HG02610 (cell line): ENCODE results near the gene FSD1L.

Experiments used
- ATAC-seq: cut with Tn5 transposase; IDR thresholded peaks from one replicate; pipeline ENCODE4 v1.9.1; 2021; ENCODE audit warnings: mild to moderate bottlenecking, moderate library complexity; ENCODE audit not compliant: unreplicated experiment

Gene FSD1L

DNA sequence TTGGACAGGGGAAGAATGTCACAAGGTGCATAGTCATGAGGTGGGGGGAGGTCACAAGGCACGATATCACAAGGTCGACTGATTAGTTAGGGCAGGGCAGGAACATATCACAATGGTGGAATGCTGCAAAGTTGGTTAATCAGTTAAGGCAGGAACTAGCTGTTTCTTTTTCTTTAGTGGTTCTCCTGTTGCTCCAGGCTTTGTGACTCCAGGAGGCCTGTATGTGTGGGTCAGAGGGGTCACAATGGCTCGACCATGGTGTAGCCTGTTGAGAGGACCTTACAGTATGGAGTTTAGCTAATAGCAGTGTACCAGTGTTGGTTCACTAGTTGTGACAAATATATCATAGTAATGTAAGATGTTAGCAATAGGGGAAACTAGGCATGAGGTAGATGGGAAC is 12.4 kb upstream of the FSD1L start:
- no peak for ATAC-seq

DNA sequence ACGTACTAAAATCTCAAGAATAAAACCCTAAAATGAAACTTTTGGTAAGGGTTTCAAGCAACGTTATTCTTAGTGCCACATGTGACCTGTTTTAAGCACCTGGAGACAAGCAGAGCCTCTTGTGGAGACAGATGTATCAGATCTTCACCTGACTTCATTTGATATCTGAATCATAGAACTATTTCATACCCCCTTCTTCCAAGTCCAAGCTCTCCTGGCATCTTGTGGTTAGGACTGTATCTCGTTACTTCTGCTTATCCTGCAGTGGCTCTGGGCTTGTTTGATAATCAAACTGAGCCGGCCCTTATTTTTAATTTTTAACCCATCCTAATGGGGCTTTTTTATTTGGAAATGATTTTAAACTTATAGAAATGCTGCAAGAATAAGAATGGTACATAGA is 11.1 kb upstream of the FSD1L start:
- no peak for ATAC-seq

DNA sequence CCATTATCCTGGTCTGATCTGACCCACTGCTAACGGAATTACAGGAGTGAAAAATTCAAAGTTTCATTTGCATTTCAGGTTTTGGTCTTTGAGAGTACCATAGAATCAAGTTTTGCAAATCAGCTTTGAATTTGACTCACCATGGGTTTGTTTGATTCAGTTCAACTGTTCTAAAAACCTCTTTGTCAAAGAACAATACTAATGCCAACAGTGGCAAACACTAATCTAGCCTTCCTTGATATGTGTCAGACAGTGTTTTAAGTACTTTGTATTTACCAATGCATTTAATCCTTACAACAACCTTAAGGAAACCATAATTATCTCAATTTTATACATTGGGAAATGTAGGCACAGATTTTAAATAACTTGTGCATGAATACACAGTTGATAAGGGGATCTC is 10.1 kb upstream of the FSD1L start:
- ATAC-seq, result peak; percentile 52

DNA sequence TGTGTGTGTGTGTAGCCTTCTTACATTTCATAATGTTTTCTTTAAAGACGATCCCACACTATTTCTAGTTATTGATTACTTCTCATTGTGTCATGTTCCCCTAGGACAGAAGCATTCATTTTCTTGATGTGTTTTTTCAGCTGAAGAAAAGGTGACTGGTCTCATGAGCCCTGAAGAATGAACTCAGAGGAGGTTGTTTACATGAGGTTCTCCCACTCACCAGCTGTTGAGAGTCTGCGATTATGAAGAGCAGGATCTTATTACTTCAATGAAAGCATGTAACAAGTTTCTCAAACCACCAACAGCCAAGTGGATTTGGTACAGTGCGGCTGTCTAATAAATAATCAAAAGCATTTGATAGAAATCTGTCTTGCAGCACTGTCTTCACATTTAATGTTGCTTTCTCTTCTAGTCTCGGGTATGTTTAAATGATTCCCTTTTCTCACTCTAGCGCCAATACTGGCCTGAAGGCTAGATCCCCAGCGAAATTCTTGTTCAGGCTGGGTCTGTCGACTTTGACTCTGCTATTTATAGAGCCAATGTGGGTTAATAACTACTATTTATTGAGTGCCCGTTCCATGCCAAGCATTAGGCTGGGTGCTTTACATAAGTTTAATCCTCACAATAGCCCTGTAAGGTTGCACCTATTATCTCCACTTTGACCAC is 9.6 kb upstream of the FSD1L start:
- ATAC-seq, result no peak

DNA sequence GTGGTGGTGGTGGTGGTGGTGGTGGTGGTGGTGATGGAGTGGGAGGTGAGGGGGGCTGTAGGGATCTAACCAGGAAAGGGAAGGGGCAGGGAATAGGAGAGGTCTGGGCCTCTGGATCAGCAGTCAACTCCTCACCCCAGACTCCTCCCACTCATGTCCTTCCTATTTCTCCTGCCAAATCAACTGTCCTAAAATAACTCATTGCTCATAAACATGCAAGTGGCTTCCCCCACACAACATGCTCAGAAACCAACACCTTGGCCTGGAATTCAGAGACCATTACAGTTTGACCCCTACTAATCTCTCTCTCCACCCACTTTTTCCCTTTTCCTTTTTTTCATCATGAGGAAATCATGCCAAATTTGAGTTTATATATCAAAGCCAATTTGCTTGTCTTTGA is 8.4 kb upstream of the FSD1L start:
- ATAC-seq, result no peak

DNA sequence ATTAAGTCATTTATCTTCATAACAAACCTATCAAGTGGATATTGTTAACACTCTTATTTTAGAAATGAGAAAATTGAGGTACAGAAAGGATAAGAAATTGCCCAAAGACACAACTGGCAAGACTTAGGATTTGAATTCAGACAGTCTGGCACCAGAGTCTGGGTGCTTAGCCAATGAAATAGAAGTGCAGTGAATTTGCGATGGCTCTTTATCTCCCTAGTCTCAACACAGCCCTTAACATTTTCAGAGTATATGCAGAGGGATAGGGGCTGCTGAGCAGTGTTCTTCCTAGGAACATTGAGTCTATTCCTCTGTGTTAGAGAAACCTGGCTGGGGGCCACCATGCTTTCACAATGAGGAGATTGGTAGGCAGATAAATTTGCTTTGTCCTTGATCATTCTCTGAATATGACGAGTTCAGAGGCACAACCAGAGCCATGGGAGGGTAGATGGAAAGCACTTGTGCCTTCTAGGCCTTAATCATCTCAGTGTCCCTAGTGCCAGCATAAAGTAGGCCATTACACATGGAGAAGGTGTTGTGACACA is 6.1 kb upstream of the FSD1L start:
- ATAC-seq, result no peak

DNA sequence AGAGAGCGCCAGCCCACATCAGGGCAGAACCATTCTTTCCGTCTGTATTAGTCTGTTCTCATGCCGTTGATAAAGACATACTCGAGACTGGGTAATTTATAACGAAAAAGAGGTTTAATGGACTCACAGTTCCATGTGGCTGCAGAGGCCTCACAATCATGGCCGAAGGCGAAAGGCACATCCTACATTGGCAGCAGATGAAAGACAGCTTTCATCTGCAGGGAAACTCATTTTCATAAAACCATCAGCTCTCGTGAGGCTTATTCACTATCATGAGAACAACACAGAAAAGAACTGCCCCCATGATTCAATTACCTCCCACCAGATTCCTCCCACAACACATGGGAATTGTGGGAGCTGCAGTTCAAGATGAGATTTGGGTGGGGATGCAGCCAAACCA is 4.7 kb upstream of the FSD1L start:
- no peak for ATAC-seq

DNA sequence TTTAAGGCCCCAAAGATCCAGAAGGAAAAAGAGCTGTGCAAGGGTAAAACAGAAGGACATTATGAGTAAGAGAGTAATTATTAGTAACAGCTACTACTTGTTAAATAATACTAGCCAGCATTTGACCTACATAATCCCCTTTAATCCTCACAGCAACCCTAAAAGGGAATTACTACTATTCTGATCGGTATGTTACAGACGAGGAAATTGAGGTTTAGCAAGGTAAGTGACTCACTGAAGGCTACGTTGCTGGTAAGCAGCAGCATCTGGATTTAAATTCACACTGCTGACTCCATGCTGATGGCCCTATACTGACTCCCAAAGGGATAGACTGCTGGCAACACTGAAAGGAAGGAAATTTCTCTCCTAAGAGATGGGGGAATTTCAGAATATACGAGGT is 3.7 kb upstream of the FSD1L start:
- ATAC-seq, result no peak

DNA sequence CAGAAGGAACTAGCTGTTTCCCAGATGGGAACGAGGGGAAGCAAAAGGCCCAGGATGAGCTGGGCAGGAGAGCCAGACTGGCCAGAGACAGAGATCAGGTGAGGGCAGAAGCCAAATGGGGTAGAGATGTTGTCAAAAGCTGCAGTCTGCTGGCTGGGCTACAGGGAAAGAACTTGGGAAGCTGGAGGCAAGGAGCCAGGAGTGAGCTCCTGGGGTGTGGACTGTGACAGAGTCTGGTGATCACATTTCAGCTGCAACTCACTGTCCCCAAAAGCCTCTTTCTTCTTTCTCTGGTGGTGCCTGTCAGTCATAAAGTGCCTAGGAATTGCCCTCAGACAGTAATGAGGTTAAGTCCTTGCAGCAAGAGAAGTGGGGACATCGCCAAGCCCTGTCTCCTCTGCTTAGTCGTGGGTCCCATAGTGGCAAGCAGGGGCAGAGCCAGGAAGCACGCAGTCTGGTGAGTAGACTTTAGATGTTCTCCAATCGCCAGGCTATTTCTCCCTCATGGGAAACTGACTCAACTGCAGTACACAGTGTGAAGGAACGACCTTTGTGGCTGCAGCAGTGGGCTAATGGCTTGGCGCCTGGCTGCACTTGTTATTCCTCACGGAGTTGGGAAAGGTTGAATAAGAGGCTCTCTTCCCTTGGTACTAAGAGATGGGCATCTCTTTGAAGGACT is 2.5 kb upstream of the FSD1L start:
- no peak for ATAC-seq

DNA sequence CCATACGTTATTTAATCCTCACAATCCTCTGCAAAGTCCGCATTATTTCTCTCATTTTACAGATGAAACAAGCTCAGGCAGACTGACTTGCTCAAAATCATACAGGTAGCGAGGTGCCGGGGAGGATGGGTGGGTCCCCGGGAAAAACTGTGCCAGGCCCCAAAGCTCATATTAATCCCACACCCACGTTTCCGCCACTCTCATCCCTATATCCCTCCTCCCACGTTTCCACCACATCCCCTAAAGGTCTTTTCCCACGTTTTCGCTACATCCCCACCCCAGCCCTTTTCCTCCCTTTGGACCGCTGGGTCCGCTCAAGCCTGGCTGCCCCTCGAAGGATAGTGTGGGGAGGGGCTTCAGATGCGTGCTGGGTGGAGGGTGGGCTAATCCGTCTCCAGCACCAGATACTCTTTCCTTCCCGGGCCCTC is 434 bp upstream of the FSD1L start:
- ATAC-seq, result no peak

DNA sequence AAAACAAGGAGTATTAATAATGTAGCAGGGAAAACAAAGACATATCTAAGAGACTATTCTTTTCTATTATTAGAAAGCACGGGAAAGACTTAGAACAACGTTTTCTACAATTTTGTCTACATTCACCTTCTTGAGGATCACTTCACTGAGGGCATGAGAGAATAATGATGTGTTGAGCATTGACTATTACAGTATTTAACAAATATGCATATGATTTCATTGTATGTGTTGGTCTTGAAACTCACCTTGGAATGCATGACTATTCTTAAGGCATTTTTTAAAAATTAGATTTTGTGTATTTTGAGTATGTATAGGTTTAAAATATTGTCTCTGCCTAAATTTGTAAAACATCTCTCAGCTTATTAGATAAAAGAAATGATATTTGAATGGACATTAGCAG is 1.2 kb downstream of the FSD1L start:
- ATAC-seq, result no peak

DNA sequence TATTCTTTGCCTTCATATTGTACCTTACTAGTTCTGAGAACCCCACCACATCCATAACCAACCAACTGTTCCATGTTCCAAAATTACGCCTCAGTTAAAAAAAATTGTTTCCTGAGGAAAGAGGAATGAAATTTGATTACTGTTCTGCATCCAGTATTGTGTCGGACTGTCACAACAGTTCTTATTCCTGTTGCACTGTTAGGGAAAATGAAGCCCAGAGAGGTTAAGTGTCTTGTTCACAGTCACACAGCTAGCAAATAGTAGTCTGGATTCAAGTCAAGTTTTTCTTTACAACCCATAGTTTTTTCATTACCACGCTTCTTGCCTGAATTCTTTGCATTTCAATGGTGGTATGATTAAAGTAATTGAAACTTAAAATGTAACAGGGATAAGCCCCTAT is 4.4 kb downstream of the FSD1L start:
- ATAC-seq, result no peak

DNA sequence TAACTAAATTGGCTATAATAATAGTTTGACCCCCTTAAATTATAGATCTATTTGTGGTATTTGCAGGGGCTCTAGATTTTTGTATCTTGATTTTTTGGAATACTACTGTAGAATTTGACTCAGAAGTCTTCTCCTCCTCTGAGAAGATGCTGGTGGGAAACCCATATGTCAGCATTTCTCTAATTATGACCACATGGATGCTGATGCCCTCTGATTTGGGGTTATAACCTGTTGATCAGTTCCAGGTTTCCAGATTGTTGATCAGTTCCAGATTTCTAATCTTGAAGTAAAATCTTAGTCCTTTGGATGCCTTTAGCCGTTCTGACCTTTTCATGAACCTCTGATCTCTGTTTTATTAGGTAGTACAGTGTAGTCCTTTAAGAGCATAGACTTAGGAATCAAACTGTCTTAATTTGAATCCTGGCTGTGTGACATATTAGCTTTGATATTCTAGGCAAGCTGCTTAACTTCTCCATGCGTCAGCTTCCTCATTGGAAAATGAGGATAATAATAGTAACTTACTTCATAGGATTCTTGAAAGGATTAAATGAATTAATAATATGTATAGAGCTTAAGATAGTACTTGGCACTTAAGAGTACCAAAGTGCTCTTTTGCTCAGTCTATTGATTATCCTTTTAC is 8.1 kb downstream of the FSD1L start:
- no peak for ATAC-seq

DNA sequence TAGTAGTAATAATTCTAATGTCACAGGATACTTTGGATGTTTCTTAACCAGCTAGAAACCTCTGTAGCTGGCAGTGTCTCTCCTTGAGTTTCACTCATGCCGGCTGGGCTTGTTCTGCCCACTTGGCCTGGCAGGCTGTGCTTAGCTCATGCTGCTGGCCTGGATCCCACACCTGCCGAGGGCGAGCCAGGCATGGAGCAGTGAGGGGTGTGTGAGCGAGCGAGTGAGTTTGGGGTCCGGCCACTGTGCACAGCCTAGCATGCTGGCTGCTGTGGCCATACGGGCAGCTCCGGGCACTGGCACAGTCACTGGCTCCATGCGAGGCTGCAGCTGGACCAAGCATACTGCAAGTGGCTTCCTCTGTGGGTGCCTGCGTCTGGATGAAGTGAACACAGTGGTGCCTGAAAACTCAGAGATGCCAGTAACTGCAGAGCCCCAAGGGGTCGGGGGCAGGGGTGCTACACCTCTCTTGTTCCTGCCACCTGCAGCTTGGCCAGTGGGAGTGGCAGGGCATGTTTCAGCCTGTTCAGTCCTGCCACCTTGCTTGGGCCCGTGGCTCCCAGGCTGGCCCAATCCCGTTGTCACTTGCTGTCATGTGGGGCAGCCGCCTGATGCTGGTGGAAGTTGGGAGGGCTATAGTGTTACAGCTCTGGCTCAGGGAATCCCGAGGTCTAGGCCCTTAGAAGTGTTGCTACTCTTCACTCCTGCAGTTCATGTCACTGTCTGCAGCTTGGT is 9.9 kb downstream of the FSD1L start:
- ATAC-seq, result no peak

DNA sequence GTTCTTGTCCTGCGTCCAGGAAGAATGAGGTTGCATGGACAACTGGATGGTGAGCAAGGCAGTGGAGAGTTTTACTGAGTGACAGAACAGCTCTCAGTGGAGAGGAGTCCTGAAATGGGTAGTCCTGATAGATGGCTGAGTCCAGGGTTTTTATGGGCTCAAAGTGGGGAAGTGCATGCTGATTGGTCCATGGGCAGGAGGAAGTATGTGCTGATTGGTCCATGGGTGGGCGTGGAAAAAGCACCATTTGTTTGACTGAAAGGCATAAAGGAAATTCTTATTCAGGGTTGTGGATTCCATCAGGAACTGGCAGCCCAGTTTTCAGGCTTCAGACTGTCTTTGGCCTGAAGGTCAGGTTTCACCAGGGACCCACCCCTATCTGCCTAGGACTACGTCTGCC is 10.6 kb downstream of the FSD1L start:
- ATAC-seq, result no peak

DNA sequence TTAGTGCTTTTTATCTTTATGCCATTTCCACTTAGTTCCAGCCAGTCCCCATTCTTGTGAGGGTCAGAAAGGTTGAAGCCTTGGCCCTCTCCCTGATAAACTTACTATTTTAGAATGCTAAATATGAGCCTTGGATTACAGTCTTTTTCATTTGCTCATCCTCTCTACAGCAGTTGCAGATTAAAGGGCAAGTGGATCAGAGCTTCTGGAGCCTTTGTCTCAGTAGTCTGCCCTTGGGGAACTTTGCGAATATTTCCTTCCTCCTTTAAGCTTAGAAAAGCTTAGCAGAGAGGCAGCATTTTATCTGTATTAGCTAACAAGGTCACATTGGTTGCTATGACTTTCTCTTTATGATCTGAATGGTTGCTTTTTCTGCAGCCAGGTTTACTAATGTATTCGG is 11.5 kb downstream of the FSD1L start:
- ATAC-seq, result no peak

DNA sequence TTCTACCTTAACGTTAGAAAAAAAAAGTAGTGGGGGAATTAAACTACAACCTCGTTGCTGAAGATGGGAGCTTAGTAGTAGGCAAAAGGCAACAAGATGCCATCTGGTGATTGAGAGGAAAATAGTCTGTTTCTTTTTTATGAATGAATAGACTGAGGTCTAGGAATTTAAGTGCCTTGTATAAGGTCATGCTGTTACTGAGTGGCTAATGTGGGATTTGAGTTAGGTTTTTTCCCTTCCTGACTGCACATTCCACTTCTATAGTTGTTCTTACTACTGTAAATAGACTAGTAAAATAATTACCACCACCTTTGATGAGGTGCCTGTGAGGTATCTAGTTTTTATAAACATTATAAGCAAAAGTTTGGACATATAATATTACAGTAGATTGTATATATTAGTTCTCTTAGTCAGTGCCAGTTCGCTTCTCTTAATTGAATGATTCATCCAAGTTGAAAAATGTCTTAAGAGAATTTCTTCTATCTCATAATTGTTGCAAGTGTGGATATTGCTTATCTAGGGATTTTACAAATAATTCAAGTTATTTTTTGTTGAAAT is 19.1 kb downstream of the FSD1L start:
- ATAC-seq, result no peak

DNA sequence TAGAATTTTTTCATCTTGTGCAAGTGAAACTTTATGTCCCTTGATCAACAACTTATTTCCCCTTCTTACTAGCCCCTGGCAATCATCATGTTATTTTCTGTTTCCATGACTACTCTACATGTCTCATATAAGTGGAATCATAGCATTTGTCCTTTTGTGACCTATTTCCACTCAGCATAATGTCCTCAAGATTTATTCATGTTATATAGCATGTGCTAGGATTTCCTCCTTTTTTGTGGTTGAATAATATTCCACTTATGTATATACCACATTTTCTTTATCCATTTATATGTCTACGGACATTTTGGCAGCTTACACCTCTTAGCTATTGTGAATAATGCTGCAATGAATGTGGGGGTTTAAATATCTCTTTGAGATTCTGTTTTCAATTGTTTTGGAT is 21.0 kb downstream of the FSD1L start:
- ATAC-seq, result no peak

DNA sequence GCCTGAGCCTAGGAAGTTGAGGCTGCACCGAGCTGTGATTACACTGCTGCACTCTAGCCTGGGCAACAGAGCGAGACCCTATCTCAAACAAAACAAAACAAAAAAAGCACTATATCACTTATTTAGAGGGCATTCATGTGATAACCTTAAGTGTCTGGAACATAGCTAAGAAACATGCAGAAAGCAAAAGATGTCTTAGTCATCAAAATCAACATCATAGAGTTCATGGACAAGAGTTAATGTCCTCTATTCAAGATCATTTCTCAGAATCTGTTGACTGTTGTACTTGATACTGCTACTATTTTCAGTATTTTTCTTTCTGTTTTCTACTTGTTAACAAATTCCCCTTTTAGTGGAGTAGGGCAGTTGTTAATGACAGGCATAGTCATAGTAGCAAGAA is 25.4 kb downstream of the FSD1L start:
- no peak for ATAC-seq

DNA sequence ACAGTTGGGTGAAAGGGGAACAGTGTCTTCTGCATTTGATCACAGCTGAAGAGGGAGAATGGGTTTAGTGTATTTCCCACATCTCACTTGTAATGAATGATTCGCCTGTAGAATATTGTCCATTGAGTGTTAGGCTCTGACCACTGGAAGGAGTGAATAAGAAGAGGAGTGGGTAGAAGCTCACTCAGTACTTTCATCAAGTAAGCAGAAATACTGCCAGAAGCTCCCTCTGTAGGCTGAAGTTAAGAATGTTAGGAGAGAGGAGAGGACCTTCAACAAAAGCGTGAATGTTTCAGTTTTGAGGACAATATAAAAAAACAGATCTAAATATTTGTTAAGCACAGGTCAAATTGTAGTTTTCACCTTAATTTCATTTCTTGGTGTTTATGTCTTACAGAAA is 27.5 kb downstream of the FSD1L start:
- no peak for ATAC-seq

DNA sequence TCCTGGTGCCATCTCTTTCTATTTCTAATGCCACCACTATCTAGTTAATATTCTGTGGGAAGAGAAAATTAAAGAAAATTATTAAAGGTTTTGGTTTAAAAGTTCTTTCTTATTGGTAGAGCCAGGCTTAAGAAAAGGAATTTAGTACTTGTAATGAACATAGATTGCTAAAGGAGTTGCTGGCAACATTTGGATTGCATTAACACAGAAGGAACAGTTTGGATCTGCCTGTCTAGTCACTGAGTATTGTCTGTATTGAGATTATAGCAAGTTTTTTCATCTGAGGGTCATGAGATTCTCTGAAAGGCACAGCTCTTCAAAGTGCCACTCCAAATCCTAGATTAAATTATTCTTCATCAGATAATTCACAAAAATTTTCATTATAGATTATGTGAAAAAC is 32.0 kb downstream of the FSD1L start:
- no peak for ATAC-seq
